Measurements from ENCODE around the gene ROR2. TPM values are rescaled to one million over a fixed set of nuclear protein-coding genes. Genes with fewer than 3 reads are reported as not detected.

The ROR2 gene
- total and polyA plus RNA-seq, 4 donors: 0.13 to 0.84 (median 0.52) TPM

DNA sequence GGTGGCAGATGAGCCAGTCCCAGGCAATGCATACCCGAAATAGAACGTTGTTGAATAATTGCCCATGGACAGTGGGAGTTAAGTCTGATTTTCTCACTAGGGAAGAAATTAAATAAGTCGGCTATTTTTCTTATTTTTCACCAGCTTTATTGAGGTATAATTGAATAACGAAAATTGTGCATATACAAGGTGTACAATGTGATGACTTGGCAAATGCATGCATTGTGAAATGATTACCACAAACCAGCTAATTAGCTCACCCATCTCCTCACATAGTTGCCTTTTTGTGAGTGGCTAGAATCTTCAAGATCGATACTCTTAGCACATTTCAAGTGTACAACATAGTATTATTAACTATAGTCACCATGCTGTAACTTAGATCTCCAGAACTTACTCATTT lies 249.6 kb downstream of the ROR2 start (continued):
- TF ChIP-seq, protein P1, sequence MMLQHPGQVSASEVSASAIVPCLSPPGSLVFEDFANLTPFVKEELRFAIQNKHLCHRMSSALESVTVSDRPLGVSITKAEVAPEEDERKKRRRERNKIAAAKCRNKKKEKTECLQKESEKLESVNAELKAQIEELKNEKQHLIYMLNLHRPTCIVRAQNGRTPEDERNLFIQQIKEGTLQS (IDR thresholded peaks at IDR 0.05): no peak
- no peak for TF ChIP-seq SP1 (IDR thresholded peaks at IDR 0.05)

DNA sequence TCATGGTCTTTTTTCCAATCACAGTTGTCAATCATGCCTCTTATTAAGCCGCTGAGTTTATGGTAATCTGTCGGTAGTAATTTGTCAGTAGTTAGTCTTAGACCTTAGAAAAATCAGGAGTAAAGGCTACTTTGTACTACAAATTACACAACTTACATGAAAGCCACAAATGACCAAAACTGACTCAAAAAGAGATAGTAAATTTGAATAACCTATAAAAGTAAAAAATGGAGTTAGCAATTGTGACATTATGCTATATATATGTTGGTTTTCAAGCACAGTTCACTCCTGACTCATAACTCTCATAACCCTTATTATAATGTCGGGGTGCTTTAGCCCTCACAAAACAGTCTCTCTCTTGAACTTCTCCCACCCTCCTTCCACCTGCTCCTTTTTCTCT lies 251.8 kb downstream of the ROR2 start:
- H3K27ac ChIP-seq (ENCODE audit: low read depth in 1 of 2, low read length in 2 of 2): no peak overlapping the region
- H3K9ac ChIP-seq (ENCODE audit: low read depth in 1 of 2, low read length in 2 of 2): no peak overlapping the region
- no peak overlapping the region for H3K4me3 ChIP-seq (ENCODE audit: low read depth in 1 of 3, low read length in 3 of 3)
- no peak for DNase-seq (ENCODE audit: low spot score)
- H3K36me3 ChIP-seq (ENCODE audit: control insufficient read depth in 4 of 4, insufficient read depth in 3 of 4, low read depth in 1 of 4, low read length in 3 of 4): no peaks in the 10 kb centered on the region
- TF ChIP-seq, protein P2, sequence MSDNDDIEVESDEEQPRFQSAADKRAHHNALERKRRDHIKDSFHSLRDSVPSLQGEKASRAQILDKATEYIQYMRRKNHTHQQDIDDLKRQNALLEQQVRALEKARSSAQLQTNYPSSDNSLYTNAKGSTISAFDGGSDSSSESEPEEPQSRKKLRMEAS (IDR thresholded peaks at IDR 0.05): no peak
- TF ChIP-seq EGR1 (IDR thresholded peaks at IDR 0.05; ENCODE audit: low read depth in 2 of 2): no peak
- no peak for TF ChIP-seq TAF1 (conservative IDR thresholded peaks at IDR 0.05)
- TF ChIP-seq GABPA (IDR thresholded peaks at IDR 0.05 in 1 of 2, conservative IDR thresholded peaks at IDR 0.05 in 1 of 2): no peak
- no peak for TF ChIP-seq YY1 (IDR thresholded peaks at IDR 0.05)
- TF ChIP-seq HNF4A (conservative IDR thresholded peaks at IDR 0.05): no peak
- TF ChIP-seq NR2F2 (IDR thresholded peaks at IDR 0.05): no peak
- TF ChIP-seq, protein P1 (IDR thresholded peaks at IDR 0.05): no peak
- TF ChIP-seq, protein P3, sequence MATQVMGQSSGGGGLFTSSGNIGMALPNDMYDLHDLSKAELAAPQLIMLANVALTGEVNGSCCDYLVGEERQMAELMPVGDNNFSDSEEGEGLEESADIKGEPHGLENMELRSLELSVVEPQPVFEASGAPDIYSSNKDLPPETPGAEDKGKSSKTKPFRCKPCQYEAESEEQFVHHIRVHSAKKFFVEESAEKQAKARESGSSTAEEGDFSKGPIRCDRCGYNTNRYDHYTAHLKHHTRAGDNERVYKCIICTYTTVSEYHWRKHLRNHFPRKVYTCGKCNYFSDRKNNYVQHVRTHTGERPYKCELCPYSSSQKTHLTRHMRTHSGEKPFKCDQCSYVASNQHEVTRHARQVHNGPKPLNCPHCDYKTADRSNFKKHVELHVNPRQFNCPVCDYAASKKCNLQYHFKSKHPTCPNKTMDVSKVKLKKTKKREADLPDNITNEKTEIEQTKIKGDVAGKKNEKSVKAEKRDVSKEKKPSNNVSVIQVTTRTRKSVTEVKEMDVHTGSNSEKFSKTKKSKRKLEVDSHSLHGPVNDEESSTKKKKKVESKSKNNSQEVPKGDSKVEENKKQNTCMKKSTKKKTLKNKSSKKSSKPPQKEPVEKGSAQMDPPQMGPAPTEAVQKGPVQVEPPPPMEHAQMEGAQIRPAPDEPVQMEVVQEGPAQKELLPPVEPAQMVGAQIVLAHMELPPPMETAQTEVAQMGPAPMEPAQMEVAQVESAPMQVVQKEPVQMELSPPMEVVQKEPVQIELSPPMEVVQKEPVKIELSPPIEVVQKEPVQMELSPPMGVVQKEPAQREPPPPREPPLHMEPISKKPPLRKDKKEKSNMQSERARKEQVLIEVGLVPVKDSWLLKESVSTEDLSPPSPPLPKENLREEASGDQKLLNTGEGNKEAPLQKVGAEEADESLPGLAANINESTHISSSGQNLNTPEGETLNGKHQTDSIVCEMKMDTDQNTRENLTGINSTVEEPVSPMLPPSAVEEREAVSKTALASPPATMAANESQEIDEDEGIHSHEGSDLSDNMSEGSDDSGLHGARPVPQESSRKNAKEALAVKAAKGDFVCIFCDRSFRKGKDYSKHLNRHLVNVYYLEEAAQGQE (IDR thresholded peaks at IDR 0.05): no peak
- TF ChIP-seq, protein P4, sequence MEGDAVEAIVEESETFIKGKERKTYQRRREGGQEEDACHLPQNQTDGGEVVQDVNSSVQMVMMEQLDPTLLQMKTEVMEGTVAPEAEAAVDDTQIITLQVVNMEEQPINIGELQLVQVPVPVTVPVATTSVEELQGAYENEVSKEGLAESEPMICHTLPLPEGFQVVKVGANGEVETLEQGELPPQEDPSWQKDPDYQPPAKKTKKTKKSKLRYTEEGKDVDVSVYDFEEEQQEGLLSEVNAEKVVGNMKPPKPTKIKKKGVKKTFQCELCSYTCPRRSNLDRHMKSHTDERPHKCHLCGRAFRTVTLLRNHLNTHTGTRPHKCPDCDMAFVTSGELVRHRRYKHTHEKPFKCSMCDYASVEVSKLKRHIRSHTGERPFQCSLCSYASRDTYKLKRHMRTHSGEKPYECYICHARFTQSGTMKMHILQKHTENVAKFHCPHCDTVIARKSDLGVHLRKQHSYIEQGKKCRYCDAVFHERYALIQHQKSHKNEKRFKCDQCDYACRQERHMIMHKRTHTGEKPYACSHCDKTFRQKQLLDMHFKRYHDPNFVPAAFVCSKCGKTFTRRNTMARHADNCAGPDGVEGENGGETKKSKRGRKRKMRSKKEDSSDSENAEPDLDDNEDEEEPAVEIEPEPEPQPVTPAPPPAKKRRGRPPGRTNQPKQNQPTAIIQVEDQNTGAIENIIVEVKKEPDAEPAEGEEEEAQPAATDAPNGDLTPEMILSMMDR (IDR thresholded peaks at IDR 0.05; ENCODE audit: low read depth, low read length, missing input control): no peak
- no peak for TF ChIP-seq HNF4G (IDR thresholded peaks at IDR 0.05)
- no peak for TF ChIP-seq SP1 (IDR thresholded peaks at IDR 0.05)
- TF ChIP-seq FOXA1 (IDR thresholded peaks at IDR 0.05): no peak
- TF ChIP-seq, protein P5, sequence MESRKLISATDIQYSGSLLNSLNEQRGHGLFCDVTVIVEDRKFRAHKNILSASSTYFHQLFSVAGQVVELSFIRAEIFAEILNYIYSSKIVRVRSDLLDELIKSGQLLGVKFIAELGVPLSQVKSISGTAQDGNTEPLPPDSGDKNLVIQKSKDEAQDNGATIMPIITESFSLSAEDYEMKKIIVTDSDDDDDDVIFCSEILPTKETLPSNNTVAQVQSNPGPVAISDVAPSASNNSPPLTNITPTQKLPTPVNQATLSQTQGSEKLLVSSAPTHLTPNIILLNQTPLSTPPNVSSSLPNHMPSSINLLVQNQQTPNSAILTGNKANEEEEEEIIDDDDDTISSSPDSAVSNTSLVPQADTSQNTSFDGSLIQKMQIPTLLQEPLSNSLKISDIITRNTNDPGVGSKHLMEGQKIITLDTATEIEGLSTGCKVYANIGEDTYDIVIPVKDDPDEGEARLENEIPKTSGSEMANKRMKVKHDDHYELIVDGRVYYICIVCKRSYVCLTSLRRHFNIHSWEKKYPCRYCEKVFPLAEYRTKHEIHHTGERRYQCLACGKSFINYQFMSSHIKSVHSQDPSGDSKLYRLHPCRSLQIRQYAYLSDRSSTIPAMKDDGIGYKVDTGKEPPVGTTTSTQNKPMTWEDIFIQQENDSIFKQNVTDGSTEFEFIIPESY (IDR thresholded peaks at IDR 0.05): no peak
- no peak for TF ChIP-seq RXRA (IDR thresholded peaks at IDR 0.05)
- TF ChIP-seq FOXA2 (IDR thresholded peaks at IDR 0.05): no peak
- TF ChIP-seq RAD21 (IDR thresholded peaks at IDR 0.05): no peak
- peaks cover 0 to under 1% (median 0%) of the 10 kb centered on the region in 4 donors for H3K27me3 ChIP-seq (ENCODE audit: control insufficient read depth in 4 of 4, insufficient read depth in 4 of 4, low read length in 3 of 4)
- H3K4me1 ChIP-seq (ENCODE audit: control insufficient read depth in 4 of 4, insufficient read depth in 4 of 4, low read length in 3 of 4): no peaks in the 10 kb centered on the region
- H3K9me3 ChIP-seq (ENCODE audit: control insufficient read depth in 4 of 4, low read length in 3 of 4): no peaks in the 10 kb centered on the region
- WGBS: 90% methylated on average over 3 of the region's 3 CpGs

Measured in liver (tissue), 9 donors.